ENCODE data around the gene KRTCAP2. TPM values are rescaled to one million over a fixed set of nuclear protein-coding genes. Genes with fewer than 3 reads are reported as not detected.

KRTCAP2 gene
- total and polyA plus RNA-seq, 10 of the 15 experiments (the other 5 are each of a cell fraction or from before 2014, with no cell fraction given), result 61.3 to 238 (median 141) TPM

DNA sequence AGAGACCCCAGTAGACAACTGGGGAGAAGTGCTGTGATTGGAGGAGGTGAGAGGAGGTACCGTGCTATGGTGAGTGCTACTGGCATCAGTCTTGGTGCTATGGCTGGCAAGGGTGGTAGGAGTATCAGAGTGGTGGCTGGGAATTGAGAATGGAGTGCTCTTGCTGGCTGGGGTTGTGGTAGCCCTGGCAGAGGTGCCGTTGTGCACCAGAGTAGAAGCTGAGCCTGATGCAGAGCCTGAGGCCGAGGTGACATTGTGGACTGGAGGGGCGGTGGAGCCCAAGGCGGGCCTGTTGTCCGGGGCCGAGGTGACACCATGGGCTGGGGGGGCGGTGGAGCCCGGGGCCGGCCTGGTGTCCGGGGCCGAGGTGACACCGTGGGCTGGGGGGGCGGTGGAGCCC, 15.2 kb upstream of the KRTCAP2 start:
- Histone ChIP-seq H3K27me3 (replicated peaks in 1 of 2; ENCODE audit: control insufficient read depth in 2 of 2, insufficient read depth in 2 of 2, low read length in 1 of 2) (no peaks in the 10 kb centered on the region), H3K9me3 (replicated peaks; ENCODE audit: control insufficient read depth, insufficient read depth, low read length) (no peaks in the 10 kb centered on the region), H3K4me2 (ENCODE audit: control insufficient read depth, insufficient read depth) (no peak overlapping the region), H3K27ac (ENCODE audit: control insufficient read depth, insufficient read depth) (no peak overlapping the region), H3K9ac (ENCODE audit: control insufficient read depth, insufficient read depth, low read length) (no peak overlapping the region), H3K4me1 (ENCODE audit: control insufficient read depth, insufficient read depth, low read length) (peaks cover 25% of the 10 kb centered on the region), H3K36me3 (ENCODE audit: control insufficient read depth in 2 of 2, insufficient read depth in 2 of 2, low read length in 1 of 2) (no peaks in the 10 kb centered on the region), H4K20me1 (ENCODE audit: control insufficient read depth, insufficient read depth) (no peaks in the 10 kb centered on the region), H3K4me3 (no peak overlapping the region), H2AFZ (ENCODE audit: control insufficient read depth, low read depth, low read length) (no peak overlapping the region), H3K79me2 (ENCODE audit: control insufficient read depth, insufficient read depth, low read length) (no peaks in the 10 kb centered on the region)
- FAIRE-seq (no peak), ATAC-seq (no peak), DNase-seq (ENCODE audit: low read depth, low spot score) (no peak)
- SMC1A ChIA-PET (ENCODE audit: uncharacterized antibody, unreplicated experiment), result no interaction called here
- RAD21 ChIA-PET (ENCODE audit: unreplicated experiment), result no interaction called here
- no TSS peak for BruUV-seq (replicated peaks)
- CTCF ChIA-PET, result interaction anchor here (1.0 kb wide), 1 partner anchor 15 kb away, joined by 4 read pairs; the partner anchor contains the start of gene KRTCAP2
- in situ Hi-C loops (cut with MboI), result no loop called here
- WGBS (ENCODE audit: insufficient coverage, insufficient replicate concordance, low lambda C conversion rate, missing lambda C conversion rate), result 94% methylated on average over 10 of the region's 14 CpGs
- intact Hi-C loops (cut with micrococcal nuclease; ENCODE audit: unreplicated experiment), result no loop called here
- POLR2A ChIA-PET, result no interaction called here
- TF ChIP-seq RB1 (IDR thresholded peaks at IDR 0.05; ENCODE audit: borderline replicate concordance), result no peak
- TF ChIP-seq, protein P1, sequence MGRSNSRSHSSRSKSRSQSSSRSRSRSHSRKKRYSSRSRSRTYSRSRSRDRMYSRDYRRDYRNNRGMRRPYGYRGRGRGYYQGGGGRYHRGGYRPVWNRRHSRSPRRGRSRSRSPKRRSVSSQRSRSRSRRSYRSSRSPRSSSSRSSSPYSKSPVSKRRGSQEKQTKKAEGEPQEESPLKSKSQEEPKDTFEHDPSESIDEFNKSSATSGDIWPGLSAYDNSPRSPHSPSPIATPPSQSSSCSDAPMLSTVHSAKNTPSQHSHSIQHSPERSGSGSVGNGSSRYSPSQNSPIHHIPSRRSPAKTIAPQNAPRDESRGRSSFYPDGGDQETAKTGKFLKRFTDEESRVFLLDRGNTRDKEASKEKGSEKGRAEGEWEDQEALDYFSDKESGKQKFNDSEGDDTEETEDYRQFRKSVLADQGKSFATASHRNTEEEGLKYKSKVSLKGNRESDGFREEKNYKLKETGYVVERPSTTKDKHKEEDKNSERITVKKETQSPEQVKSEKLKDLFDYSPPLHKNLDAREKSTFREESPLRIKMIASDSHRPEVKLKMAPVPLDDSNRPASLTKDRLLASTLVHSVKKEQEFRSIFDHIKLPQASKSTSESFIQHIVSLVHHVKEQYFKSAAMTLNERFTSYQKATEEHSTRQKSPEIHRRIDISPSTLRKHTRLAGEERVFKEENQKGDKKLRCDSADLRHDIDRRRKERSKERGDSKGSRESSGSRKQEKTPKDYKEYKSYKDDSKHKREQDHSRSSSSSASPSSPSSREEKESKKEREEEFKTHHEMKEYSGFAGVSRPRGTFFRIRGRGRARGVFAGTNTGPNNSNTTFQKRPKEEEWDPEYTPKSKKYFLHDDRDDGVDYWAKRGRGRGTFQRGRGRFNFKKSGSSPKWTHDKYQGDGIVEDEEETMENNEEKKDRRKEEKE (IDR thresholded peaks at IDR 0.05), result no peak
- no peak for TF ChIP-seq FOXM1 (IDR thresholded peaks at IDR 0.05; ENCODE audit: low read depth, low read length)
- TF ChIP-seq ZNF24 (IDR thresholded peaks at IDR 0.05), result no peak
- TF ChIP-seq, protein P2, sequence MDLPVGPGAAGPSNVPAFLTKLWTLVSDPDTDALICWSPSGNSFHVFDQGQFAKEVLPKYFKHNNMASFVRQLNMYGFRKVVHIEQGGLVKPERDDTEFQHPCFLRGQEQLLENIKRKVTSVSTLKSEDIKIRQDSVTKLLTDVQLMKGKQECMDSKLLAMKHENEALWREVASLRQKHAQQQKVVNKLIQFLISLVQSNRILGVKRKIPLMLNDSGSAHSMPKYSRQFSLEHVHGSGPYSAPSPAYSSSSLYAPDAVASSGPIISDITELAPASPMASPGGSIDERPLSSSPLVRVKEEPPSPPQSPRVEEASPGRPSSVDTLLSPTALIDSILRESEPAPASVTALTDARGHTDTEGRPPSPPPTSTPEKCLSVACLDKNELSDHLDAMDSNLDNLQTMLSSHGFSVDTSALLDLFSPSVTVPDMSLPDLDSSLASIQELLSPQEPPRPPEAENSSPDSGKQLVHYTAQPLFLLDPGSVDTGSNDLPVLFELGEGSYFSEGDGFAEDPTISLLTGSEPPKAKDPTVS (IDR thresholded peaks at IDR 0.05; ENCODE audit: low read depth, low read length), result no peak
- TF ChIP-seq BACH1 (IDR thresholded peaks at IDR 0.05; ENCODE audit: borderline replicate concordance), result no peak
- TF ChIP-seq, protein P3, sequence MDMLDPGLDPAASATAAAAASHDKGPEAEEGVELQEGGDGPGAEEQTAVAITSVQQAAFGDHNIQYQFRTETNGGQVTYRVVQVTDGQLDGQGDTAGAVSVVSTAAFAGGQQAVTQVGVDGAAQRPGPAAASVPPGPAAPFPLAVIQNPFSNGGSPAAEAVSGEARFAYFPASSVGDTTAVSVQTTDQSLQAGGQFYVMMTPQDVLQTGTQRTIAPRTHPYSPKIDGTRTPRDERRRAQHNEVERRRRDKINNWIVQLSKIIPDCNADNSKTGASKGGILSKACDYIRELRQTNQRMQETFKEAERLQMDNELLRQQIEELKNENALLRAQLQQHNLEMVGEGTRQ (IDR thresholded peaks at IDR 0.05; ENCODE audit: borderline replicate concordance, low read depth, low read length), result no peak
- no peak for TF ChIP-seq RAD21 (IDR thresholded peaks at IDR 0.05; ENCODE audit: insufficient read depth, low read depth, low read length)
- no peak for TF ChIP-seq YBX1 (IDR thresholded peaks at IDR 0.05)
- TF ChIP-seq, protein P4, sequence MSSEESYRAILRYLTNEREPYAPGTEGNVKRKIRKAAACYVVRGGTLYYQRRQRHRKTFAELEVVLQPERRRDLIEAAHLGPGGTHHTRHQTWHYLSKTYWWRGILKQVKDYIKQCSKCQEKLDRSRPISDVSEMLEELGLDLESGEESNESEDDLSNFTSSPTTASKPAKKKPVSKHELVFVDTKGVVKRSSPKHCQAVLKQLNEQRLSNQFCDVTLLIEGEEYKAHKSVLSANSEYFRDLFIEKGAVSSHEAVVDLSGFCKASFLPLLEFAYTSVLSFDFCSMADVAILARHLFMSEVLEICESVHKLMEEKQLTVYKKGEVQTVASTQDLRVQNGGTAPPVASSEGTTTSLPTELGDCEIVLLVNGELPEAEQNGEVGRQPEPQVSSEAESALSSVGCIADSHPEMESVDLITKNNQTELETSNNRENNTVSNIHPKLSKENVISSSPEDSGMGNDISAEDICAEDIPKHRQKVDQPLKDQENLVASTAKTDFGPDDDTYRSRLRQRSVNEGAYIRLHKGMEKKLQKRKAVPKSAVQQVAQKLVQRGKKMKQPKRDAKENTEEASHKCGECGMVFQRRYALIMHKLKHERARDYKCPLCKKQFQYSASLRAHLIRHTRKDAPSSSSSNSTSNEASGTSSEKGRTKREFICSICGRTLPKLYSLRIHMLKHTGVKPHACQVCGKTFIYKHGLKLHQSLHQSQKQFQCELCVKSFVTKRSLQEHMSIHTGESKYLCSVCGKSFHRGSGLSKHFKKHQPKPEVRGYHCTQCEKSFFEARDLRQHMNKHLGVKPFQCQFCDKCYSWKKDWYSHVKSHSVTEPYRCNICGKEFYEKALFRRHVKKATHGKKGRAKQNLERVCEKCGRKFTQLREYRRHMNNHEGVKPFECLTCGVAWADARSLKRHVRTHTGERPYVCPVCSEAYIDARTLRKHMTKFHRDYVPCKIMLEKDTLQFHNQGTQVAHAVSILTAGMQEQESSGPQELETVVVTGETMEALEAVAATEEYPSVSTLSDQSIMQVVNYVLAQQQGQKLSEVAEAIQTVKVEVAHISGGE (CRISPR knock-in tag; IDR thresholded peaks at IDR 0.05), result no peak
- TF ChIP-seq ZSCAN29 (IDR thresholded peaks at IDR 0.05), result no peak
- TF ChIP-seq SP1 (IDR thresholded peaks at IDR 0.05; ENCODE audit: low read depth, low read length), result no peak
- TF ChIP-seq IKZF1 (conservative IDR thresholded peaks at IDR 0.05), result no peak
- TF ChIP-seq, protein P5, sequence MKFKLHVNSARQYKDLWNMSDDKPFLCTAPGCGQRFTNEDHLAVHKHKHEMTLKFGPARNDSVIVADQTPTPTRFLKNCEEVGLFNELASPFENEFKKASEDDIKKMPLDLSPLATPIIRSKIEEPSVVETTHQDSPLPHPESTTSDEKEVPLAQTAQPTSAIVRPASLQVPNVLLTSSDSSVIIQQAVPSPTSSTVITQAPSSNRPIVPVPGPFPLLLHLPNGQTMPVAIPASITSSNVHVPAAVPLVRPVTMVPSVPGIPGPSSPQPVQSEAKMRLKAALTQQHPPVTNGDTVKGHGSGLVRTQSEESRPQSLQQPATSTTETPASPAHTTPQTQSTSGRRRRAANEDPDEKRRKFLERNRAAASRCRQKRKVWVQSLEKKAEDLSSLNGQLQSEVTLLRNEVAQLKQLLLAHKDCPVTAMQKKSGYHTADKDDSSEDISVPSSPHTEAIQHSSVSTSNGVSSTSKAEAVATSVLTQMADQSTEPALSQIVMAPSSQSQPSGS (IDR thresholded peaks at IDR 0.05; ENCODE audit: low read length), result no peak
- TF ChIP-seq HDGF (IDR thresholded peaks at IDR 0.05), result no peak
- no peak for TF ChIP-seq IKZF2 (IDR thresholded peaks at IDR 0.05)

All from GM12878 (cell line).